ENCODE results near the gene SETX.

Gene SETX

GRCh38 chr9:132216861-132217619 lies 137.7 kb downstream of the SETX start:
- no peak for DNase-seq (ENCODE audit: low read depth)

- DNase-seq (ENCODE audit: low read depth): no peak
Observed at GRCh38 chr9:132214027-132214622, 140.7 kb downstream of the SETX start.

GRCh38 chr9:132211570-132211969 lies 143.2 kb downstream of the SETX start:
- DNase-seq (ENCODE audit: low read depth): no peak
